H9 (cell line): ENCODE measurements around the gene ELOVL6. TPM values are rescaled to one million over a fixed set of nuclear protein-coding genes. Genes with fewer than 3 reads are reported as not detected.

Source experiments
- DNase-seq: peaks from one replicate; pipeline ENCODE4 v3.0.0-alpha.2; 2017
- H2AFZ ChIP-seq: one replicate; pipeline ENCODE4 v1.6.1; 2013; ENCODE audit warnings: mild to moderate bottlenecking, low read length, control low read depth, moderate library complexity
- H2AK5ac ChIP-seq: 2 replicates; pipeline ENCODE4 v1.6.1; 2013; ENCODE audit warnings: low read length, control low read depth, mixed read lengths; ENCODE audit not compliant: insufficient read length
- H2BK120ac ChIP-seq: one replicate; pipeline ENCODE4 v1.6.1; 2013; ENCODE audit warnings: low read depth, mild to moderate bottlenecking, low read length, control low read depth, inconsistent platforms; ENCODE audit not compliant: poor library complexity, severe bottlenecking
- H2BK12ac ChIP-seq: 2 replicates; pipeline ENCODE4 v1.6.1; 2013; ENCODE audit warnings: low read length, control low read depth, mixed read lengths, low read depth; ENCODE audit not compliant: insufficient read length
- H2BK15ac ChIP-seq: 2 replicates; pipeline ENCODE4 v1.6.1; 2013; ENCODE audit warnings: low read depth, low read length, control low read depth
- H2BK20ac ChIP-seq: one replicate; pipeline ENCODE4 v1.6.1; 2013; ENCODE audit warnings: low read depth, mild to moderate bottlenecking, low read length, control low read depth, inconsistent platforms; ENCODE audit not compliant: poor library complexity, severe bottlenecking
- H2BK5ac ChIP-seq: 2 replicates; pipeline ENCODE4 v1.6.1; 2013; ENCODE audit warnings: low read length, control low read depth, mixed read lengths; ENCODE audit not compliant: insufficient read length
- H3K14ac ChIP-seq: 2 replicates; pipeline ENCODE4 v1.6.1; 2013; ENCODE audit warnings: low read length, control low read depth; ENCODE audit not compliant: insufficient read depth
- H3K18ac ChIP-seq: 2 replicates; pipeline ENCODE4 v1.6.1; 2013; ENCODE audit warnings: low read depth, mild to moderate bottlenecking, mixed read lengths, low read length, control low read depth; ENCODE audit not compliant: insufficient read length
- H3K23ac ChIP-seq: 2 replicates; pipeline ENCODE4 v1.6.1; 2013; ENCODE audit warnings: low read length, control low read depth, mixed read lengths, low read depth; ENCODE audit not compliant: insufficient read length
- H3K23me2 ChIP-seq: 2 replicates; pipeline ENCODE4 v1.6.1; 2013; ENCODE audit warnings: low read depth, mild to moderate bottlenecking, mixed read lengths, low read length, control low read depth; ENCODE audit not compliant: insufficient read length, poor library complexity, severe bottlenecking
- H3K27ac ChIP-seq: 2 replicates; pipeline ENCODE4 v1.5.1; 2013; ENCODE audit warnings: low read length, control low read depth, mixed read lengths, low read depth; ENCODE audit not compliant: insufficient read length
- H3K27me3 ChIP-seq: 2 replicates; pipeline ENCODE4 v1.6.1; 2013; ENCODE audit warnings: low read length, control low read depth, inconsistent platforms; ENCODE audit not compliant: insufficient read depth
- H3K4ac ChIP-seq: 2 replicates; pipeline ENCODE4 v1.6.1; 2013; ENCODE audit warnings: low read depth, mild to moderate bottlenecking, control low read depth, inconsistent platforms, low read length, moderate library complexity
- H3K4me1 ChIP-seq: 2 replicates; pipeline ENCODE4 v1.6.1; 2013; ENCODE audit warnings: low read length, control low read depth, inconsistent platforms; ENCODE audit not compliant: insufficient read depth
- H3K4me2 ChIP-seq: 2 replicates; pipeline ENCODE4 v1.6.1; 2013; ENCODE audit warnings: low read length, control low read depth, mixed read lengths; ENCODE audit not compliant: insufficient read length, insufficient read depth
- H3K56ac ChIP-seq: 2 replicates; pipeline ENCODE4 v1.6.1; 2013; ENCODE audit warnings: low read depth, mild to moderate bottlenecking, mixed read lengths, low read length, control low read depth; ENCODE audit not compliant: insufficient read length
- H3K79me1 ChIP-seq: 2 replicates; pipeline ENCODE4 v1.6.1; 2013; ENCODE audit warnings: low read depth, mild to moderate bottlenecking, moderate library complexity, low read length, control low read depth, inconsistent platforms; ENCODE audit not compliant: insufficient read depth, poor library complexity, severe bottlenecking
- H3K79me2 ChIP-seq: 2 replicates; pipeline ENCODE4 v1.6.1; 2013; ENCODE audit warnings: low read length, control low read depth, inconsistent platforms; ENCODE audit not compliant: insufficient read depth
- H3K9ac ChIP-seq: 2 replicates; pipeline ENCODE4 v1.6.1; 2013; ENCODE audit warnings: low read length, control low read depth, mixed read lengths; ENCODE audit not compliant: insufficient read length; ENCODE audit errors: extremely low read depth
- H3K9me3 ChIP-seq: one replicate; pipeline ENCODE4 v1.6.1; 2013; ENCODE audit warnings: low read depth, low read length, inconsistent platforms; ENCODE audit not compliant: control insufficient read depth
- H3T11ph ChIP-seq: one replicate; pipeline ENCODE4 v1.6.1; 2013; ENCODE audit warnings: mild to moderate bottlenecking, low read length, control low read depth, inconsistent platforms
- H4K20me1 ChIP-seq: one replicate; pipeline ENCODE4 v1.6.1; 2013; ENCODE audit not compliant: control insufficient read depth, insufficient read length, insufficient read depth
- H4K5ac ChIP-seq: 2 replicates; pipeline ENCODE4 v1.6.1; 2013; ENCODE audit warnings: low read depth, mild to moderate bottlenecking, mixed read lengths, low read length, control low read depth; ENCODE audit not compliant: insufficient read length
- H4K8ac ChIP-seq: replicated peaks from 2 replicates; pipeline ENCODE4 v1.6.1; 2013; ENCODE audit warnings: low read length, control low read depth, mixed read lengths, low read depth; ENCODE audit not compliant: insufficient read length
- H4K91ac ChIP-seq: 2 replicates; pipeline ENCODE4 v1.6.1; 2013; ENCODE audit warnings: low read depth, mild to moderate bottlenecking, moderate library complexity, mixed read lengths, low read length, control low read depth; ENCODE audit not compliant: insufficient read length
- H3K27ac Mint-ChIP-seq, 3 experiments: 2 replicates in 2 of 3; 3 replicates in 1 of 3; pipeline ENCODE4 v1.8.0; 2020 to 2021; ENCODE audit warnings: mixed read lengths in 3 of 3, mild to moderate bottlenecking in 1 of 3, moderate library complexity in 1 of 3
- H3K27me3 Mint-ChIP-seq: 2 replicates; pipeline ENCODE4 v1.8.0; 2021; ENCODE audit warnings: low read depth, mild to moderate bottlenecking, moderate library complexity, mixed read lengths
- H3K36me3 Mint-ChIP-seq, 3 experiments: 2 replicates in 2 of 3; 3 replicates in 1 of 3; pipeline ENCODE4 v1.8.0; 2020 to 2021; ENCODE audit warnings: low read depth in 3 of 3, mixed read lengths in 3 of 3; ENCODE audit not compliant: insufficient read depth in 1 of 3
- H3K4me1 Mint-ChIP-seq, 2 experiments: 2 replicates each; pipeline ENCODE4 v1.8.0; 2020; ENCODE audit warnings: mixed read lengths in 2 of 2
- H3K4me3 Mint-ChIP-seq, 2 experiments: 2 replicates in 1 of 2; 3 replicates in 1 of 2; pipeline ENCODE4 v1.8.0; 2020 to 2021; ENCODE audit warnings: mild to moderate bottlenecking in 2 of 2, mixed read lengths in 2 of 2, moderate library complexity in 1 of 2
- H3K9me3 Mint-ChIP-seq, 2 experiments: 2 replicates in 1 of 2; 3 replicates in 1 of 2; pipeline ENCODE4 v1.8.0; 2020; ENCODE audit warnings: mild to moderate bottlenecking in 2 of 2, mixed read lengths in 2 of 2, moderate library complexity in 1 of 2
- WGBS: extraction: QIAGEN DNeasy Blood & Tissue Kit; methylation state at CpG from one replicate; pipeline ENCODE4 v1.1.7; 2013; ENCODE audit warnings: missing lambda C conversion rate, low lambda C conversion rate, mixed read lengths; ENCODE audit not compliant: insufficient read length; ENCODE audit errors: extremely low coverage; 5-methylcytosine and 5-hydroxymethylcytosine counted together
- total RNA-seq: library from RNA; stranded (reverse); gene quantifications from 2 replicates; pipeline ENCODE4 v1.2.1, GENCODE V29; 2021
- TF ChIP-seq, protein P1 (sequence below): fragments of 200-600 bp; sonication (generic); conservative IDR thresholded peaks from 3 replicates; pipeline ENCODE4 v1.8.0; 2021; ENCODE audit warnings: antibody characterized with exemption, mild to moderate bottlenecking

The ELOVL6 gene
- total RNA-seq, 1 experiment from 2014 or later = 64.6 TPM

DNA sequence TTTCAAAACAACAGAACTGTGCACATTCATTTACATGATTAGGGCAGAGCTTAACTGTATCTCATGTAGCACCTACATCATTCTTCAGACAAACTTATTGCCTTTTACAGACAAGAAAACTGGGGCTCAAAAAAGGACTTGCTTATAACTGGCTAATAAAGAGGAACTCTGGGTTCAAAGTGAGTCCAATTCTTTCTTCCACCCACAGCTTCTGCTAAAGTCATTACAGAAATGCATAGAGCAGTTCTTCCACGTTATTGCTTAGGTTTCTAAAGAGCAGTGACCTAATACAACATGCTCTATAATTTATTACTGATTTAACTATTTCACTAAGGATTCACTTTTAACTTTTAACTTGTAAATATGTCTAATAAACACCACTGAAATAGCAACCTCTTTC, 60.6 kb downstream of the ELOVL6 start:
- H3K4me1 ChIP-seq = no peaks in the 10 kb centered on the region
- H3K14ac ChIP-seq = no peak overlapping the region
- no peak overlapping the region for H3K9ac ChIP-seq
- H3K36me3 Mint-ChIP-seq = peaks cover 10 to 20% (median 15%) of the 10 kb centered on the region in 3 experiments; a peak in 6 of 7 replicates
- H3K27ac ChIP-seq = no peak overlapping the region
- H2BK120ac ChIP-seq = no peak overlapping the region
- H3K23ac ChIP-seq = no peak overlapping the region
- H3K27me3 Mint-ChIP-seq = no peaks in the 10 kb centered on the region
- H4K8ac ChIP-seq = no peak overlapping the region
- no peak overlapping the region for H3K4me2 ChIP-seq
- no peaks in the 10 kb centered on the region for H4K20me1 ChIP-seq
- TF ChIP-seq, protein P1, sequence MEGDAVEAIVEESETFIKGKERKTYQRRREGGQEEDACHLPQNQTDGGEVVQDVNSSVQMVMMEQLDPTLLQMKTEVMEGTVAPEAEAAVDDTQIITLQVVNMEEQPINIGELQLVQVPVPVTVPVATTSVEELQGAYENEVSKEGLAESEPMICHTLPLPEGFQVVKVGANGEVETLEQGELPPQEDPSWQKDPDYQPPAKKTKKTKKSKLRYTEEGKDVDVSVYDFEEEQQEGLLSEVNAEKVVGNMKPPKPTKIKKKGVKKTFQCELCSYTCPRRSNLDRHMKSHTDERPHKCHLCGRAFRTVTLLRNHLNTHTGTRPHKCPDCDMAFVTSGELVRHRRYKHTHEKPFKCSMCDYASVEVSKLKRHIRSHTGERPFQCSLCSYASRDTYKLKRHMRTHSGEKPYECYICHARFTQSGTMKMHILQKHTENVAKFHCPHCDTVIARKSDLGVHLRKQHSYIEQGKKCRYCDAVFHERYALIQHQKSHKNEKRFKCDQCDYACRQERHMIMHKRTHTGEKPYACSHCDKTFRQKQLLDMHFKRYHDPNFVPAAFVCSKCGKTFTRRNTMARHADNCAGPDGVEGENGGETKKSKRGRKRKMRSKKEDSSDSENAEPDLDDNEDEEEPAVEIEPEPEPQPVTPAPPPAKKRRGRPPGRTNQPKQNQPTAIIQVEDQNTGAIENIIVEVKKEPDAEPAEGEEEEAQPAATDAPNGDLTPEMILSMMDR = no peak
- H3K79me2 ChIP-seq = peaks cover 2% of the 10 kb centered on the region; the same call in 1 of the 2 replicates
- H2BK20ac ChIP-seq = no peak overlapping the region
- H3K4me1 Mint-ChIP-seq = peaks cover 16 to 19% of the 10 kb centered on the region in 2 experiments
- H3K27me3 ChIP-seq = no peaks in the 10 kb centered on the region
- H3K9me3 Mint-ChIP-seq = no peaks in the 10 kb centered on the region
- DNase-seq = no peak
- H3K79me1 ChIP-seq = peaks cover 1% of the 10 kb centered on the region
- H3K9me3 ChIP-seq = no peaks in the 10 kb centered on the region
- no peak overlapping the region for H3T11ph ChIP-seq
- H3K4me3 Mint-ChIP-seq = no peak overlapping the region
- H2BK15ac ChIP-seq = no peak overlapping the region
- H2AFZ ChIP-seq = no peak overlapping the region
- H2BK5ac ChIP-seq = no peak overlapping the region
- no peak overlapping the region for H3K27ac Mint-ChIP-seq
- H4K91ac ChIP-seq = no peak overlapping the region
- H2AK5ac ChIP-seq = no peak overlapping the region
- H3K4ac ChIP-seq = no peak overlapping the region
- H3K18ac ChIP-seq = no peak overlapping the region
- no peak overlapping the region for H4K5ac ChIP-seq
- no peak overlapping the region for H3K56ac ChIP-seq
- no peak overlapping the region for H2BK12ac ChIP-seq
- H3K23me2 ChIP-seq = no peaks in the 10 kb centered on the region
- WGBS = no CpG with 5 or more reads among the region's 1 CpG
